OCI-LY7 (cell line): ENCODE measurements around the gene SATB2. TPM values are rescaled to one million over a fixed set of nuclear protein-coding genes. Genes with fewer than 3 reads are reported as not detected.
A peak's percentile ranks its signal among the peaks of the same experiment; 100 is the strongest.

ENCODE experiments used
- BruUV-seq: library from RNA; stranded (reverse); fragments of 400-500 nt; replicated peaks from 2 replicates; lab custom pipeline; 2021; lab: Mats Ljungman, UMichigan
- CTCF ChIA-PET: fragments of 300-600 bp; sonication (Branson Sonifier 250); formaldehyde crosslinking; loops from one replicate; lab custom pipeline; 2022; ENCODE audit warnings: antibody characterized with exemption; ENCODE audit not compliant: unreplicated experiment; lab: Charles Lee
- POLR2A ChIA-PET: fragments of 300-600 bp; sonication (Branson Sonifier 250); formaldehyde crosslinking; loops from one replicate; lab custom pipeline; 2022; ENCODE audit warnings: antibody characterized with exemption; lab: Charles Lee
- DNase-seq: peaks from one replicate; pipeline ENCODE4 v3.0.0-alpha.2; 2015; ENCODE audit warnings: low spot score
- H2AFZ ChIP-seq: fragments of 200-600 bp; sonication (generic), shearing (Covaris generic); 2 replicates; pipeline ENCODE4 v1.6.1; 2014; ENCODE audit warnings: mild to moderate bottlenecking, antibody characterized with exemption, low read length, moderate library complexity
- H3K27ac ChIP-seq: fragments of 200-600 bp; sonication (generic); 2 replicates; pipeline ENCODE4 v1.5.1; 2014; ENCODE audit warnings: mixed run types, low read depth, mild to moderate bottlenecking, moderate library complexity, low read length, inconsistent platforms; ENCODE audit not compliant: poor library complexity, severe bottlenecking
- H3K36me3 ChIP-seq: fragments of 200-600 bp; sonication (generic); 2 replicates; pipeline ENCODE4 v1.6.1; 2014; ENCODE audit warnings: mild to moderate bottlenecking, antibody characterized with exemption, low read length, moderate library complexity, mixed read lengths; ENCODE audit not compliant: insufficient read depth
- H3K4me1 ChIP-seq: fragments of 200-600 bp; sonication (generic); 2 replicates; pipeline ENCODE4 v1.5.1; 2014; ENCODE audit warnings: mild to moderate bottlenecking, low read length; ENCODE audit not compliant: insufficient read depth, poor library complexity, severe bottlenecking
- H3K4me2 ChIP-seq: fragments of 200-600 bp; sonication (generic); 2 replicates; pipeline ENCODE4 v1.6.1; 2014; ENCODE audit warnings: mild to moderate bottlenecking, low read length
- H3K4me3 ChIP-seq: fragments of 200-600 bp; sonication (generic); 2 replicates; pipeline ENCODE4 v1.5.1; 2014; ENCODE audit warnings: mild to moderate bottlenecking, low read depth, low read length; ENCODE audit not compliant: poor library complexity, severe bottlenecking
- H3K79me2 ChIP-seq: fragments of 200-600 bp; sonication (generic); 2 replicates; pipeline ENCODE4 v1.6.1; 2016; ENCODE audit warnings: low read depth, mild to moderate bottlenecking, low read length, moderate library complexity, mixed read lengths; ENCODE audit not compliant: insufficient read depth
- H3K9me2 ChIP-seq: fragments of 200-600 bp; sonication (generic); 2 replicates; pipeline ENCODE4 v1.6.1; 2016; ENCODE audit warnings: mild to moderate bottlenecking, low read length, mixed read lengths; ENCODE audit not compliant: insufficient read depth
- H3K9me3 ChIP-seq: fragments of 200-600 bp; sonication (generic); 2 replicates; pipeline ENCODE4 v1.6.1; 2014; ENCODE audit warnings: mild to moderate bottlenecking, mixed run types, low read length, mixed read lengths
- H4K20me1 ChIP-seq: fragments of 200-600 bp; sonication (generic); 2 replicates; pipeline ENCODE4 v1.6.1; 2014; ENCODE audit warnings: mild to moderate bottlenecking, antibody characterized with exemption, low read length, moderate library complexity, mixed read lengths; ENCODE audit not compliant: insufficient read depth
- EZH2phosphoT487 ChIP-seq: fragments of 200-600 bp; sonication (generic); IDR thresholded peaks from 2 replicates; pipeline ENCODE4 v1.6.1; 2018; ENCODE audit warnings: low read depth, borderline replicate concordance, mild to moderate bottlenecking, mixed run types, antibody characterized with exemption, low read length, moderate library complexity, mixed read lengths
- intact Hi-C: fragments of 100-400 bp; cut with micrococcal nuclease; formaldehyde crosslinking; loops from one replicate; pipeline ENCODE4 v1.10.0; 2022; ENCODE audit not compliant: unreplicated experiment
- total RNA-seq, 2 experiments: library from RNA; depleted of rRNA in 1 of 2; stranded (reverse); fragments of >200 nt in 1 of 2; shearing (Covaris generic) in 1 of 2; gene quantifications; 2 replicates each; pipeline ENCODE4 v1.2.3, GENCODE V29; 2014 to 2022
- TF ChIP-seq, protein P1 (sequence below): fragments of 200-600 bp; sonication (generic); conservative IDR thresholded peaks from 2 replicates; pipeline ENCODE4 v1.5.1; 2014; ENCODE audit warnings: mild to moderate bottlenecking, antibody characterized with exemption, low read length, moderate library complexity, mixed read lengths

Gene SATB2
- total RNA-seq, 2 experiments from 2014 or later: 15.9 to 30.7 TPM

DNA sequence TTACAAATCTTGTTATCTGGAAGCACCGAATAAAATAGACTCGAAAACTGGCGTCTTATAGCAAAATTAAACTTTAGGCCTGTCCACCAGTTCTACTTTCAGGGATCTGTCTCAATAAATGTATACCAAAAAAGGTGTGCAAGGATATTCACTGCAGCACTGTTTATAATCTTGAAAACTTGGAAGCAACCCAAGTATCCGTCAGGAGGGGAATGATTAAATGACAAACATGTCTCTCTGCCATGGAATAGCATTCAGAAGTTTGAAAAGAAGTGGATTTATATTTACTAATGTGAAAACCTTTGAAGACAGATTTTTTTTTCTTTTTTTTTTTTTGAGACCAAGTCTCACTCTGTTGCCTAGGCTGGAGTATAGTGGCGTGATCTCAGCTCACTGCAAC lies 32.3 kb upstream of the SATB2 start:
- TF ChIP-seq EZH2phosphoT487: no peak
- TF ChIP-seq, protein P1, sequence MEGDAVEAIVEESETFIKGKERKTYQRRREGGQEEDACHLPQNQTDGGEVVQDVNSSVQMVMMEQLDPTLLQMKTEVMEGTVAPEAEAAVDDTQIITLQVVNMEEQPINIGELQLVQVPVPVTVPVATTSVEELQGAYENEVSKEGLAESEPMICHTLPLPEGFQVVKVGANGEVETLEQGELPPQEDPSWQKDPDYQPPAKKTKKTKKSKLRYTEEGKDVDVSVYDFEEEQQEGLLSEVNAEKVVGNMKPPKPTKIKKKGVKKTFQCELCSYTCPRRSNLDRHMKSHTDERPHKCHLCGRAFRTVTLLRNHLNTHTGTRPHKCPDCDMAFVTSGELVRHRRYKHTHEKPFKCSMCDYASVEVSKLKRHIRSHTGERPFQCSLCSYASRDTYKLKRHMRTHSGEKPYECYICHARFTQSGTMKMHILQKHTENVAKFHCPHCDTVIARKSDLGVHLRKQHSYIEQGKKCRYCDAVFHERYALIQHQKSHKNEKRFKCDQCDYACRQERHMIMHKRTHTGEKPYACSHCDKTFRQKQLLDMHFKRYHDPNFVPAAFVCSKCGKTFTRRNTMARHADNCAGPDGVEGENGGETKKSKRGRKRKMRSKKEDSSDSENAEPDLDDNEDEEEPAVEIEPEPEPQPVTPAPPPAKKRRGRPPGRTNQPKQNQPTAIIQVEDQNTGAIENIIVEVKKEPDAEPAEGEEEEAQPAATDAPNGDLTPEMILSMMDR: no peak
- Histone ChIP-seq H3K4me1 (peaks cover 13% of the 10 kb centered on the region), H3K4me2 (no peak overlapping the region), H2AFZ (peak overlapping the region; percentile 28; the same call in 1 of the 2 replicates), H3K4me3 (no peak overlapping the region), H4K20me1 (no peaks in the 10 kb centered on the region), H3K9me2 (no peaks in the 10 kb centered on the region), H3K27ac (no peak overlapping the region), H3K9me3 (no peaks in the 10 kb centered on the region), H3K79me2 (no peaks in the 10 kb centered on the region), H3K36me3 (no peaks in the 10 kb centered on the region)
- CTCF ChIA-PET: no interaction called here
- no peak for DNase-seq
- POLR2A ChIA-PET: no interaction called here
- BruUV-seq: no TSS peak
- intact Hi-C loops: no loop called here

DNA sequence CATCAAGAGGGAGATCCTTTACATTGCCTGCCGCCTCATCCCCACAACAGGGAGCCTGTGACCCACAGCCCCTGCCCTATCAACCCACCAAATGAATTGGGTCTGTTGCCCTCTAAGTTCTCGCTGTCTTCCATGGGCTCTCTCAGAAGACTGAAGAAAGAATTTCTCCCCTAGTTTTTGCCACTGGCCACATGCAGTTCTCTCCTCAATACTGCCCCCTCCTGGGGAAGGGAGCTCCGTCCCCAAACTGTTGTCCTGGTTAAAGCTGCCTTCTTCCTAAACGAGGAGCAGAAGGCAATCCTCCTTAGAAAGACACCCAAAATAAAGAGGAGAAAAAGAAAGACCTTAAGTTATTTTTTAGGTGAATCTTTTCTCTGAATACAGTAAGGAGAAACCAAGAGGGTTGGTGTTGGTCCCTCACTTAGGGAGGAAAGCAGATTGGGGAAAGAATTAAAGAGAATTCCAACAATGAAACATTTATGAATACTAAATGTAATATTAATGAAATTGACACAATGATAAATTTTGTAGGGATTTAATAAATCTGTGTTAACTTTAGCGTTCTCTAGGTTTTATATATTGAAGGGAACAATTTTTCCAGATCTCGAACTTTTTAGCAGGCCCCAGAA lies 31.1 kb upstream of the SATB2 start:
- TF ChIP-seq, protein P1: peak; percentile 95
- no peak for TF ChIP-seq EZH2phosphoT487
- H3K9me2 ChIP-seq: no peaks in the 10 kb centered on the region
- peak overlapping the region; percentile 30 for H3K4me2 ChIP-seq
- H3K4me1 ChIP-seq: peaks cover 23% of the 10 kb centered on the region
- BruUV-seq: no TSS peak
- H3K79me2 ChIP-seq: no peaks in the 10 kb centered on the region
- H2AFZ ChIP-seq: peak overlapping the region; percentile 65
- no peaks in the 10 kb centered on the region for H4K20me1 ChIP-seq
- CTCF ChIA-PET: no interaction called here
- no peak overlapping the region for H3K27ac ChIP-seq
- no peaks in the 10 kb centered on the region for H3K9me3 ChIP-seq
- POLR2A ChIA-PET: interaction anchor here (0.6 to 1.4 kb wide), 6 partner anchors 18 to 1174 kb away, joined by 3 to 4 read pairs (median 4); no protein-coding TSS in a partner anchor
- intact Hi-C loops: loop anchor here (2.0 to 10.0 kb wide), 3 partner anchors 232 to 1114 kb away; no protein-coding TSS in a partner anchor
- H3K36me3 ChIP-seq: no peaks in the 10 kb centered on the region
- DNase-seq: peak; percentile 75
- no peak overlapping the region for H3K4me3 ChIP-seq

DNA sequence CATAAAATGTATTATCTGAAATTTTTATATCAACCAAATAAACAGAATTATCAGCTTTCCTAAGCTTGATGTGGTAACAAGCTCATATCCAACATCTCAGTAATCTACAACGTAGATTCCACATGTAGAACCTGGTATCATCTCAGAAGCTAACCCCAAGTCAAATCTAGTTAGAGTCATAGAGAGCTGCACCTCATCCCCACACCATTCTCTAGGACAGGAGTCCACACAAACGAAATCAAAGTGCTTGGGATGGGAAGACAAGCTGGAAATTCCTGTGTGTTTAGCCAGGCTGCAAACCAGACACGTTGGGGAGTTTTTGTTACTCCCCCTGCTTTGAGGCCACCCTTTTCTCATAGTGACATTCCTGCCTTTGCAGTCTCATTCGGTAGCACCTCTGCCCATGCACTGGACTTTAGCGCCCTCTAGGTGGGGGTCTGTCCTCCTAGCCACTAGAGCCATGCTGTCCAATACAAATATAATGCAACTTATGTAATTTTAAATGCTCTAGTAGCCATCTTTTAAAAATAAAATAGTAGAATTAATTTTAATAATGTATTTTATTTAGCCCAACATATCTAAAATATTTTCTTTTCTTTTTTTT lies 28.1 kb upstream of the SATB2 start:
- ChIA-PET POLR2A (interaction anchor here (0.6 to 1.1 kb wide), 7 partner anchors 11 to 1473 kb away, joined by 3 to 5 read pairs (median 3); no protein-coding TSS in a partner anchor), CTCF (interaction anchor here (0.6 kb wide), 1 partner anchor 19 kb away, joined by 3 read pairs; no protein-coding TSS in a partner anchor)
- H3K36me3 ChIP-seq: no peaks in the 10 kb centered on the region
- H3K9me3 ChIP-seq: no peaks in the 10 kb centered on the region
- peak overlapping the region; percentile 90 for H2AFZ ChIP-seq
- no peaks in the 10 kb centered on the region for H3K79me2 ChIP-seq
- peak overlapping the region; percentile 1 for H3K27ac ChIP-seq
- no peak overlapping the region for H3K4me3 ChIP-seq
- no peak overlapping the region for H3K4me2 ChIP-seq
- TF ChIP-seq, protein P1: peak; percentile 89
- no peak for TF ChIP-seq EZH2phosphoT487
- H4K20me1 ChIP-seq: no peaks in the 10 kb centered on the region
- peaks cover 31% of the 10 kb centered on the region for H3K4me1 ChIP-seq
- H3K9me2 ChIP-seq: no peaks in the 10 kb centered on the region
- intact Hi-C loops: loop anchor here (1.0 to 10.0 kb wide), 5 partner anchors 229 to 1171 kb away; no protein-coding TSS in a partner anchor
- peak; percentile 83 for DNase-seq
- no TSS peak for BruUV-seq
